Heart left ventricle (tissue), 16 donors: ENCODE data around the gene PASK. TPM values are rescaled to one million over a fixed set of nuclear protein-coding genes. Genes with fewer than 3 reads are reported as not detected.

ENCODE experiments used
- ATAC-seq, 4 donors: fragments of 200-7000 bp; cut with Tn5 transposase; one replicate each; pipeline ENCODE4 v1.9.1; 2020 to 2022; ENCODE audit warnings: moderate library complexity in 4 of 4, mild to moderate bottlenecking in 3 of 4, moderate number of reproducible peaks in 1 of 4
- DNase-seq, 5 donors: peaks; one replicate each; pipeline ENCODE4 v3.0.0-alpha.2; 2020
- H3K27ac ChIP-seq, 12 donors: fragments of 200-600 bp; sonication (generic) in 4 of 12; one replicate each; pipeline versions ENCODE4 v1.5.0 to v1.8.0; 2016 to 2022; ENCODE audit warnings: mild to moderate bottlenecking in 2 of 12
- H3K27me3 ChIP-seq, 9 donors: fragments of 200-600 bp; sonication (generic) in 2 of 9; one replicate each; pipeline versions ENCODE4 v1.5.1 to v1.8.0; 2016 to 2022; ENCODE audit warnings: mild to moderate bottlenecking in 3 of 9
- H3K36me3 ChIP-seq, 9 donors: fragments of 200-600 bp; sonication (generic) in 2 of 9; one replicate each; pipeline versions ENCODE4 v1.5.0 to v1.8.0; 2018 to 2022; ENCODE audit warnings: mild to moderate bottlenecking in 2 of 9
- H3K4me1 ChIP-seq, 12 donors: fragments of 200-600 bp; sonication (generic) in 4 of 12; one replicate each; pipeline versions ENCODE4 v1.5.0 to v1.8.0; 2016 to 2022; ENCODE audit warnings: mild to moderate bottlenecking in 3 of 12
- H3K4me3 ChIP-seq, 12 donors: fragments of 200-600 bp; sonication (generic) in 4 of 12; one replicate each; pipeline versions ENCODE4 v1.5.0 to v1.8.0; 2017 to 2022; ENCODE audit warnings: mild to moderate bottlenecking in 9 of 12, moderate library complexity in 4 of 12
- H3K9me3 ChIP-seq, 12 donors: fragments of 200-600 bp; sonication (generic) in 4 of 12; one replicate each; pipeline versions ENCODE4 v1.5.0 to v1.8.0; 2016 to 2022; ENCODE audit warnings: mild to moderate bottlenecking in 1 of 12
- POLR2A ChIP-seq, 2 donors: fragments of 450-650 bp; IDR thresholded peaks; one replicate each; pipeline ENCODE4 v1.6.1; 2017; ENCODE audit warnings: antibody characterized with exemption in 2 of 2, mild to moderate bottlenecking in 2 of 2, moderate library complexity in 2 of 2
- WGBS, 4 donors: extraction: QIAGEN DNeasy Blood & Tissue Kit in 2 of 4; methylation state at CpG; one replicate each; pipeline versions ENCODE4 v1.1.5 to v1.1.7; 2013 to 2018; 5-methylcytosine and 5-hydroxymethylcytosine counted together
- intact Hi-C, 10 donors: fragments of 100-400 bp; cut with DNase I; formaldehyde crosslinking; loops; one replicate each; pipeline versions ENCODE4 v1.11.1 to v1.14.2; 2022
- polyA plus RNA-seq, 2 donors: library from polyadenylated mRNA; stranded (reverse); fragments of 200-250 nt; gene quantifications; one replicate each; pipeline ENCODE4 v1.2.3, GENCODE V29; 2013
- total RNA-seq, 9 donors: library from RNA; depleted of rRNA in 2 of 9; stranded (reverse); fragments of >200 nt in 2 of 9; fragmentation: NEBNext Ultra II Directional in 3 of 9; extraction: Animal tissue kit (Norgen Biotek cat#: 25700) in 3 of 9; gene quantifications; one replicate each; pipeline versions ENCODE4 v1.1.0 to v1.2.4, GENCODE V29; 2016 to 2023
- TF ChIP-seq, protein P1 (sequence below), 12 donors: fragments of 200-600 bp; sonication (generic) in 4 of 12; IDR thresholded peaks; one replicate each; pipeline versions ENCODE4 v1.5.0 to v1.8.0; 2018 to 2022; ENCODE audit warnings: antibody characterized with exemption in 12 of 12, mild to moderate bottlenecking in 5 of 12
- donor health status: ischemic (EF 13 %, LVEDD 7.1; RV severe dilation, severe dysfunction).
- donor health status: healthy with polysubstance abuse.
- donor health status: DM: no; HTN: yes; CAD: no.
- donor health status: DM: no; HTN: no; CAD: no.
- donor health status: ischemic (EF 25% LVEDD 6.9; RV normal size, moderate dysfunction).
- donor health status: ischemic (EF 25% LVEDD 5.7; RV mildly dilated, moderate dysfunction).
- donor health status: healthy.
- donor health status: DM: yes; HTN: yes; CAD: no.
- donor health status: ischemic (EF 35%, LVEDD 5.7; RV mildly dilated, moderate dysfunction).
- donor health status: nonischemic (EF 11% LVEDD 7.7; RV severe dilation, severe dysfunction).
- donor health status: DM: yes; HTN: yes; CAD: no.
- donor health status: PGD.
- donor health status: ischemic (EF 29% LVEDD 5.4; RV normal size, mild dysfunction).
- donor health status: nonischemic (EF 23%, LVEDD 6.1; RV moderate dilation, normal function).

PASK gene
- total and polyA plus RNA-seq, 11 donors: 0.60 to 6.3 (median 1.6) TPM

DNA sequence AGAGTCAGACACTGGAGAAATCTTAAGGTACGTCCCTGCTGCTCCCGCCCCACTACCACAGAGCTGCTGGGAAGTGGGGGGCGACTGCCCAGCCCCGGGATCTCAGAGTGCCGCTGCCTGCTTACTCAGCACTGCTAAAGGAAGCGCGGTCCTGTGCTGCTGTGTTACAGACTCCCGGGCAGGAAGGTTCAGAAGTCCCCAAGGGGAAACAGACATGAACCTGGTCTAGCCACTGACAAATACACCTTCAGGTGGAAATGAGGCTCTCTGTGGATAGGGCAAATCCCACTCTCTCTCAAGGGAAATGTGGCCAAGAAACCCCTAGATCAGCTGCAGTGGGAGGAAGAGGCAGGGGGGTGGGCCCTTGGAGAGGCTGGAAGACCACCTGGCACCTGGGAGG, 60.9 kb downstream of the PASK start:
- Histone ChIP-seq H3K27ac (peak overlapping the region in 1 of 12 donors; percentile 51), H3K4me1 (no peaks in the 10 kb centered on the region), H3K4me3 (no peak overlapping the region), H3K36me3 (peaks cover 4 to 91% (median 78%) of the 10 kb centered on the region in 9 donors), H3K27me3 (no peaks in the 10 kb centered on the region), H3K9me3 (no peaks in the 10 kb centered on the region)
- 90 to 97% (median 92%) methylated on average over 6 to 8 of the region's 8 CpGs for WGBS, 4 donors
- intact Hi-C loops: loop anchor here in 1 of 10 donors (10.0 kb wide), 1 partner anchor 234 kb away; no protein-coding TSS in a partner anchor
- DNase-seq (no peak), ATAC-seq (no peak)
- no peak for TF ChIP-seq POLR2A (IDR thresholded peaks at IDR 0.05)
- TF ChIP-seq, protein P1, sequence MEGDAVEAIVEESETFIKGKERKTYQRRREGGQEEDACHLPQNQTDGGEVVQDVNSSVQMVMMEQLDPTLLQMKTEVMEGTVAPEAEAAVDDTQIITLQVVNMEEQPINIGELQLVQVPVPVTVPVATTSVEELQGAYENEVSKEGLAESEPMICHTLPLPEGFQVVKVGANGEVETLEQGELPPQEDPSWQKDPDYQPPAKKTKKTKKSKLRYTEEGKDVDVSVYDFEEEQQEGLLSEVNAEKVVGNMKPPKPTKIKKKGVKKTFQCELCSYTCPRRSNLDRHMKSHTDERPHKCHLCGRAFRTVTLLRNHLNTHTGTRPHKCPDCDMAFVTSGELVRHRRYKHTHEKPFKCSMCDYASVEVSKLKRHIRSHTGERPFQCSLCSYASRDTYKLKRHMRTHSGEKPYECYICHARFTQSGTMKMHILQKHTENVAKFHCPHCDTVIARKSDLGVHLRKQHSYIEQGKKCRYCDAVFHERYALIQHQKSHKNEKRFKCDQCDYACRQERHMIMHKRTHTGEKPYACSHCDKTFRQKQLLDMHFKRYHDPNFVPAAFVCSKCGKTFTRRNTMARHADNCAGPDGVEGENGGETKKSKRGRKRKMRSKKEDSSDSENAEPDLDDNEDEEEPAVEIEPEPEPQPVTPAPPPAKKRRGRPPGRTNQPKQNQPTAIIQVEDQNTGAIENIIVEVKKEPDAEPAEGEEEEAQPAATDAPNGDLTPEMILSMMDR (IDR thresholded peaks at IDR 0.05): no peak

DNA sequence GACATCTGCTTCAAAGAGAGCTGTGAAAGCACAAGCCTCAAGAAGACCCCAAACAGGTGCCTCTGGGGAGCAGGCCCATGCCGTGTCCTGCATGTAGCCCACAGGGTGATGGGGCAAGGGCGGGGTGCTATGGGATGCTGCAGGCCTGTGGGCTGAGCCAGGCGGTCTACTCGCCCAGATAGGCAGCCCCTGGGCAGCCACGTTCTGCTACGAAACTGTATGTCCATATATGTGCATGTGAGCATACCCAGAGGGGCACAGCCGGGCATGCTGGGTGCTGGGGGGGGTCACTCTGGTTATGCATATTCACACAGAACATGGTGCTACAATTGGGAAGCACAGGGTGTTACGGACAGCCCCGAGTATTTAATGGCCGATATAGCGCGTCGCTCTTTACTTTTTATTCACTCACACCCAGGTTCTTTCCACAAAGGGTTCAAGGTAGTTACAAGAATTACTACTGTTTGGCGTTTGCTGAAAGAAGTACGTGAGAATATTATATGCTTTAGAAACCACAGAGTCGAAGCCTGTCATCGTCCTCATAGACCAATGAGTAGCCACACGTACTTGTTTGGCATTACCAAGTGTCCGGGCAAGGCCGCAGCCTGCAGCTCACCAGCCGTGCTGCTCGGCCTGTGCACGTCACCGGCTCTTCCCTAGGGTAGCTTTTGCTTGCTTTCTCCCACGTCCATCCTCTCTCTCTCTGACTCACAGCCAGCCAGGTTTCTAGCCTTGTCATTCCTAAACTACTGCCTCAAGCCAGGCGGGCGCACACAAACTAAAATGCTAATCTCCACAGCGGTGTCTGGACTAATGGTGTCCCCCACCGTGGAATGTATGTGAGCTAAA, 61.6 kb downstream of the PASK start:
- ATAC-seq (no peak), DNase-seq (no peak)
- 94 to 97% (median 95%) methylated on average over 29 of the region's 29 CpGs for WGBS, 4 donors
- intact Hi-C loops: loop anchor here in 1 of 10 donors (10.0 kb wide), 1 partner anchor 233 kb away; no protein-coding TSS in a partner anchor
- Histone ChIP-seq H3K4me1 (no peaks in the 10 kb centered on the region), H3K27me3 (no peaks in the 10 kb centered on the region), H3K36me3 (peaks cover 4 to 83% (median 71%) of the 10 kb centered on the region in 9 donors), H3K9me3 (no peaks in the 10 kb centered on the region), H3K4me3 (no peak overlapping the region), H3K27ac (no peak overlapping the region)
- TF ChIP-seq POLR2A (IDR thresholded peaks at IDR 0.05): no peak
- TF ChIP-seq, protein P1 (IDR thresholded peaks at IDR 0.05): no peak

DNA sequence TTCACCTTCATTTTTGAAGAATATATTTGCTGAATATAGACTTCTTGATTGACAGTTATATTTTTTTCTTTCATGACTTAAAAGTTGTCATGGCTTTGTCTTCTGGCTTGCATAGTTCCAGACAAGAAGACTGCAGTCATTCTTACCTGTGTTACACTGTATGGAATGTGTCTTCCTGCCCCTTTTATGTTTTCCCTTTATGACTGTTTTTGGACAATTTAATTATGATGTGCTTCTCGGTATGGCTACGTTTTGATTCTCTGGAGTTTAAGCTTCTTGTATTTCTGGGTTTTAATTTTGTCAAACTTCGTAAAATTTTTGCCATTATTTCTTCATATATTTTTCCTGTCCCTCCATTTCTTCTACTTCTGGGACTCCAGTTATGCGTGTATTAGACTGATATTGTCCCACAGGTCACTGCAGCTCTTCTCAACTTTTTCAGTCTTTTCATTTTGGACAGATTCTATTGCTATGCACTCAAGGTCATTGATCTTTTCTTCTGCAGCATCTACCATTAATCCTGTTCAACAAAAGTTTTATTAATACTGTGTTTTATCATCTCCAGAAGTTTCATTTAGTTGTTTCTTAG, 64.3 kb downstream of the PASK start:
- WGBS, 4 donors: 96 to 98% (median 97%) methylated on average over 4 of the region's 4 CpGs
- intact Hi-C loops: loop anchor here in 1 of 10 donors (10.0 kb wide), 1 partner anchor 230 kb away; no protein-coding TSS in a partner anchor
- DNase-seq (no peak), ATAC-seq (no peak)
- H3K27me3 ChIP-seq: no peaks in the 10 kb centered on the region
- TF ChIP-seq POLR2A (IDR thresholded peaks at IDR 0.05): no peak
- TF ChIP-seq, protein P1 (IDR thresholded peaks at IDR 0.05): no peak
- H3K4me3 ChIP-seq: no peak overlapping the region
- H3K4me1 ChIP-seq: peaks cover 0 to 4% (median 0%) of the 10 kb centered on the region in 12 donors
- no peak overlapping the region for H3K27ac ChIP-seq
- peaks cover 4 to 56% (median 45%) of the 10 kb centered on the region in 9 donors for H3K36me3 ChIP-seq
- no peaks in the 10 kb centered on the region for H3K9me3 ChIP-seq

DNA sequence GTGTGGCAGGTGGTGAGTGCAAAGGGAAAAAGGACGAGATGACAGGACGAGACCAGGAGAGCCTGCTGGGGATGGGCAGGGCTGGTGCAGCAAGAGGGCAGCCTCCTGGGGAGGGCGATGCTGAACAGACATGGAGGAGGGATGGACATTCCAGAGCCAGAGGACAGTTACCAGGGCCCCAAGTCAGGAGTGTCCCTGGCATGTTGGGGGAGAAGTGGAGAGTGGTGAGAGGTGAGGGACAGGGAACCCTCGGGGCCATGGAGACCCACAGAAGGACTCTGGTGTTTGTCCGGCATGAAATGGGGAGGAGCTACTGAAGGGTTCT, 66.2 kb downstream of the PASK start:
- Histone ChIP-seq H3K9me3 (no peaks in the 10 kb centered on the region), H3K27ac (no peak overlapping the region), H3K4me1 (peaks cover 0 to 4% (median 0%) of the 10 kb centered on the region in 12 donors), H3K4me3 (no peak overlapping the region), H3K36me3 (peaks cover 2 to 37% (median 28%) of the 10 kb centered on the region in 9 donors), H3K27me3 (no peaks in the 10 kb centered on the region)
- intact Hi-C loops: loop anchor here in 1 of 10 donors (10.0 kb wide), 1 partner anchor 228 kb away; no protein-coding TSS in a partner anchor
- TF ChIP-seq, protein P1 (IDR thresholded peaks at IDR 0.05): no peak
- no peak for TF ChIP-seq POLR2A (IDR thresholded peaks at IDR 0.05)
- DNase-seq (no peak), ATAC-seq (peak in 1 of 4 donors; percentile 12)
- 76 to 81% (median 78%) methylated on average over 5 of the region's 5 CpGs for WGBS, 4 donors
